DMS153 treated with DMSO at 0.1 percent for 48 hours (cell line): ENCODE measurements around the gene TRIM22.

Source experiments
- DNase-seq: peaks from one replicate; lab custom pipeline; 2025; ENCODE audit not compliant: unreplicated experiment; lab: John Stamatoyannopoulos, UW

Gene TRIM22

DNA sequence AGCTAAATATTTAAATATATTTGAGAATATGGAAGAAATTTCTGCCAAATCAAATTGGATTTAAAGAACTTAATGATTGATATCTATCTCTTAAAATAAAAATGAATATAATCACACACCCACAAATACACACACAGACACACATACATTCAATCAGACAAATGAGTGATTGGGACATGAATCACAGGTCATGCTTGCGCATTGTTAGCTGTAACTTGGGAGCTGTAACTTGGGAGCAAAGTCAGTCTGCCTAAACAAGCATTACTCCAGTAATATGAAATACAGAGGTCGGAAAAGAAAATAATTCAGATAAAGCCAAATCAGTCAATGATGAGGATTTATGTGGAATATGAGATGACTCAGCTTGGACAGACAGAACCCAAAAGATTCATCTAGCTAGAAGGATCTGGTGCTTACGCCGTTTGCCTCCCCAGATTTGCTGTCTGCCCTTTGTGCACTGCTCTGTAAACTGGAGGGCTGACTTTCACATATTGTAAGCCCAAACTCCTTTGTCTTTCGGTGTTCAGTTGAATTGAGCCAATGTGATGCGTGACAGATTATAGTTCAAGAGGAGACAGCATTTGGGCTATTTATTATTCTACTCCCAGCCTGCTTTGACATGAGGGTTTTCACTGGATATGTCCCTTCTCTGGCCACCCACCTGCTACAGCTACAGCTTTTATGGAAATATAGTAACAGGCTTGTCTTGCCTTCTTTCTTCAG, 48.2 kb downstream of the TRIM22 start:
- DNase-seq = no peak

DNA sequence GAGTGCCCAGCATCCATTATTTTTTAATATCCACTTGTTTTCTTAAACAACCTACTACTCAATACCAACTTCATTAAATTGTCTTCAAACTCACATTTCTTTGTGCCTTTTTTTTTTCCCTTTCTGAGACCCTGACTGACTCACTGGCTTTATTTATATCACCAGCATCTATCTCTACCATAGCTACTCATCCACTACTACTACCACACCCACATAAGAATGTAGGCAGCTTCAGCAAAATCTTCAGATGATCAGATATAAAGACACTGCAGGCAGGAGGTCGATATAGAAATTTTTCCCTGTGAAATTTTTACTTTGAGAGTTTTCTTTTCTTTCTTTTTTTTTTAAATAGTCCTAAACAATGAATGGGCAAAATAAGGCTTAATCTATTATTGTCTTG, 48.8 kb downstream of the TRIM22 start:
- no peak for DNase-seq

DNA sequence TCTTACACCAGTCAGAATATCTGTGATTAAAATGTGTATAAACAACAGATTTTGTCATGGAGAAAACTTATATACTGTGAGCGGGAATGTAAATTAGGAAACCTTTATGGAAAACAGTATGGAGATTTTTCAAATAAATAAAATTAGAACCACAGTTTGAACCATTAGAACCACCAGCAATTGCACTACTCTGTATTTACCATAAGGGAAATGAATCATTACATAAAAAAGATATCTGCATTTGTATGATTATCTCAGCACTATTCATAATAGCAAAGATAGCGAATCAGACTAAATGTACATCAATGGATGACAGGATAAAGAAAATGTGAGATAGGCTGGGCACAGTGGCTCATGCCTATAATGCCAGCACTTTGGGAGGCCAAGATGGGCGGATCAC, 57.0 kb downstream of the TRIM22 start:
- DNase-seq = no peak

DNA sequence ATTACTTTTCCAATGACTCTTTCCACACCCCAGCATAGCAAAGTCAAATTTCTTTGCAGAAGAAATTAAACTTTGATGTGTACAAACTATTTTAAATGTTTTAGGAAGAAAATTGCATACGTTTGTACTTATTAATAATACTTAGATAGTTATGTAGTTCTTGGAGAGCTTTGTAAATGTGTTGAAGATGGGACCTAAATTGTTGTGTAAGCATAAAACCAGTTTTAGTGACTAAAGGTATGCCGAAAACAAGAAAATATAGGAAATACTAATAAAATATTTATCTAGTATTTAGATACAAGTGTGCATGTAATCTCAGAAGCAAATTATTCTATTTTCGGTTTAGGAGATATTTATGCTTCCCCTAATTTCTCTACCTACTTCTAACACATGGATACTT, 60.2 kb downstream of the TRIM22 start:
- DNase-seq = no peak

DNA sequence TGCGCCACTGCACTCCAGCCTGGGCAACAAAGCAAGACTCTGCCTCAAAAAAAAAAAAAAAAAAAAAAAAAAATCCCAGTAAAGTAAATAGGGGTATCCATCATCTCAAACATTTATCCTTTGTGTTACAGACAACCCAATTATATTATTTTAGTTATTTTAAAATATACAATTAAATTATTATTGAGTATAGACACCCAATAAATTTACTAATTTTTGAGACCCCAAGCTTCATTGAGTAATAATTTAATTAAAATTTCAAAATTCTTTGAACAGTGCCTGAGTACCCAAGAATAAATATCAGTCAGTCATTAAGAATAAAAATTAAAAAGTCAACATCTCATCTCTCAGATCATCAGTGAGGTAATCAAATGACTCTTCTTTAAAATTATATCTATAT, 64.4 kb downstream of the TRIM22 start, which contains the start of gene OR52N4:
TSS of gene OR52N4 (plus strand) at position 301 of the 400 bp plus-strand sequence. CDS start 498 bp downstream, outside the sequence.
- DNase-seq = no peak
